H1 (cell line): ENCODE measurements around the gene WNK4.

Experiments
- EZH2 ChIP-seq: fragments of 200-600 bp; sonication (generic); IDR thresholded peaks from 2 replicates; pipeline ENCODE4 v1.7.1; 2012; ENCODE audit warnings: low read depth, mild to moderate bottlenecking, moderate library complexity, low read length, inconsistent platforms; ENCODE audit not compliant: severe bottlenecking
- HDAC2 ChIP-seq, 2 experiments: fragments of 300-600 bp in 1 of 2; sonication (generic) in 1 of 2; IDR thresholded peaks; 2 replicates each; pipeline ENCODE4 v1.6.1; 2011 to 2012; ENCODE audit warnings: low read depth in 2 of 2, low read length in 2 of 2, mild to moderate bottlenecking in 2 of 2, moderate library complexity in 2 of 2, borderline replicate concordance in 1 of 2, inconsistent platforms in 1 of 2
- POLR2A ChIP-seq, 2 experiments: IDR thresholded peaks; 1 replicate in 1 of 2; 2 replicates in 1 of 2; pipeline ENCODE4 v1.6.1; 2011; ENCODE audit warnings: low read depth in 2 of 2, low read length in 2 of 2, mild to moderate bottlenecking in 2 of 2; ENCODE audit errors: control extremely low read depth in 1 of 2
- POU5F1 ChIP-seq: IDR thresholded peaks from 2 replicates; pipeline ENCODE4 v1.6.1; 2011; ENCODE audit warnings: low read depth, mild to moderate bottlenecking, low read length, moderate library complexity
- RAD21 ChIP-seq, 2 experiments: IDR thresholded peaks in 1 of 2; conservative IDR thresholded peaks in 1 of 2; 2 replicates each; pipeline ENCODE4 v1.6.1; 2011; ENCODE audit warnings: low read depth in 2 of 2, low read length in 2 of 2, improper control_type of control experiment in 1 of 2, inconsistent platforms in 1 of 2, mild to moderate bottlenecking in 1 of 2, moderate library complexity in 1 of 2
- TBP ChIP-seq: IDR thresholded peaks from 2 replicates; pipeline ENCODE4 v1.6.1; 2011; ENCODE audit warnings: low read depth, low read length, improper control_type of control experiment
- YY1 ChIP-seq: IDR thresholded peaks from 2 replicates; pipeline ENCODE4 v1.6.1; 2011; ENCODE audit warnings: low read depth, mild to moderate bottlenecking, low read length
- TF ChIP-seq, protein P1 (sequence below), 3 experiments: IDR thresholded peaks; 1 replicate in 2 of 3; 2 replicates in 1 of 3; pipeline versions ENCODE4 v1.5.1 to v1.6.1; 2011; ENCODE audit warnings: low read length in 3 of 3, mild to moderate bottlenecking in 3 of 3, inconsistent platforms in 2 of 3, low read depth in 1 of 3, moderate library complexity in 1 of 3; ENCODE audit not compliant: insufficient read depth in 1 of 3; ENCODE audit errors: control extremely low read depth in 1 of 3
- TF ChIP-seq, protein P2 (sequence below): IDR thresholded peaks from 2 replicates; pipeline ENCODE4 v1.6.1; 2011; ENCODE audit warnings: low read length, improper control_type of control experiment
- TF ChIP-seq, protein P3 (sequence below): IDR thresholded peaks from 2 replicates; pipeline ENCODE4 v1.6.1; 2012; ENCODE audit warnings: inconsistent platforms

DNA sequence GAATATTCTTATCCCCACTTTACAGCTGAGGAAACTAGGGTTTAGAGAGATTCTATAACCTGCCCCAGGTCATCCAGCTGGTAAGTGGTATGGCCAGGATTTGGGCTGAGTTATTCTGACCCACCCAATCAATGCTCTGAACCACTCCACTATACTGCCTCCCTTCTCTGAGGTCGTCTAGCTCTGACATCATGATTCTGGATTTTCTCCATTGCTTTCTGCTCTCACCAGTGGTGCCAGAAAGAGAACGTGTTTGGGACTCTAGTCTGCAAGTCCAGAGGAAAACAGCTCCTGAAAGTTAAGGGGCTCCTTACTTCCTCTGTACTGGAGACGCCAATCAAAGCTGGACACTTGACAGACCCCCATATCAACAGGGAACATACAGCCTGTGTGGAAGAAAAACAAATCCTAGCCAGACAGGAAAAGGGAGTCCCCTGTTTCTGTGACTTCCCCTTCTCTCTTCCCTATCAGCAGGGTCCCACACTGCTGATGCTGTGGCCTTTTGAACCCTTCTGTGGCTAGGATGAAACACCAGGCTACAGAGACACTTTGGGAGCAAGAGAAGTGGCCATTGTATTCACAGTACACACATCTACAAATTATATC lies 29.6 kb upstream of the WNK4 start:
- TF ChIP-seq EZH2 (no peak), RAD21 (IDR thresholded peaks at IDR 0.05 in 1 of 2, conservative IDR thresholded peaks at IDR 0.05 in 1 of 2; ENCODE audit: low read depth in 2 of 2, low read length in 2 of 2) (no peak), HDAC2 (IDR thresholded peaks at IDR 0.05; ENCODE audit: borderline replicate concordance in 1 of 2, low read depth in 2 of 2, low read length in 2 of 2) (no peak), POU5F1 (no peak), YY1 (no peak), POLR2A (IDR thresholded peaks at IDR 0.05; ENCODE audit: control extremely low read depth in 1 of 2, low read depth in 2 of 2, low read length in 2 of 2) (no peak), TBP (no peak)
- TF ChIP-seq, protein P1, sequence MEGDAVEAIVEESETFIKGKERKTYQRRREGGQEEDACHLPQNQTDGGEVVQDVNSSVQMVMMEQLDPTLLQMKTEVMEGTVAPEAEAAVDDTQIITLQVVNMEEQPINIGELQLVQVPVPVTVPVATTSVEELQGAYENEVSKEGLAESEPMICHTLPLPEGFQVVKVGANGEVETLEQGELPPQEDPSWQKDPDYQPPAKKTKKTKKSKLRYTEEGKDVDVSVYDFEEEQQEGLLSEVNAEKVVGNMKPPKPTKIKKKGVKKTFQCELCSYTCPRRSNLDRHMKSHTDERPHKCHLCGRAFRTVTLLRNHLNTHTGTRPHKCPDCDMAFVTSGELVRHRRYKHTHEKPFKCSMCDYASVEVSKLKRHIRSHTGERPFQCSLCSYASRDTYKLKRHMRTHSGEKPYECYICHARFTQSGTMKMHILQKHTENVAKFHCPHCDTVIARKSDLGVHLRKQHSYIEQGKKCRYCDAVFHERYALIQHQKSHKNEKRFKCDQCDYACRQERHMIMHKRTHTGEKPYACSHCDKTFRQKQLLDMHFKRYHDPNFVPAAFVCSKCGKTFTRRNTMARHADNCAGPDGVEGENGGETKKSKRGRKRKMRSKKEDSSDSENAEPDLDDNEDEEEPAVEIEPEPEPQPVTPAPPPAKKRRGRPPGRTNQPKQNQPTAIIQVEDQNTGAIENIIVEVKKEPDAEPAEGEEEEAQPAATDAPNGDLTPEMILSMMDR (IDR thresholded peaks at IDR 0.05; ENCODE audit: control extremely low read depth in 1 of 3, insufficient read depth in 1 of 3, low read depth in 1 of 3, low read length in 3 of 3): no peak
- TF ChIP-seq, protein P2, sequence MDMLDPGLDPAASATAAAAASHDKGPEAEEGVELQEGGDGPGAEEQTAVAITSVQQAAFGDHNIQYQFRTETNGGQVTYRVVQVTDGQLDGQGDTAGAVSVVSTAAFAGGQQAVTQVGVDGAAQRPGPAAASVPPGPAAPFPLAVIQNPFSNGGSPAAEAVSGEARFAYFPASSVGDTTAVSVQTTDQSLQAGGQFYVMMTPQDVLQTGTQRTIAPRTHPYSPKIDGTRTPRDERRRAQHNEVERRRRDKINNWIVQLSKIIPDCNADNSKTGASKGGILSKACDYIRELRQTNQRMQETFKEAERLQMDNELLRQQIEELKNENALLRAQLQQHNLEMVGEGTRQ: no peak
- TF ChIP-seq, protein P3, sequence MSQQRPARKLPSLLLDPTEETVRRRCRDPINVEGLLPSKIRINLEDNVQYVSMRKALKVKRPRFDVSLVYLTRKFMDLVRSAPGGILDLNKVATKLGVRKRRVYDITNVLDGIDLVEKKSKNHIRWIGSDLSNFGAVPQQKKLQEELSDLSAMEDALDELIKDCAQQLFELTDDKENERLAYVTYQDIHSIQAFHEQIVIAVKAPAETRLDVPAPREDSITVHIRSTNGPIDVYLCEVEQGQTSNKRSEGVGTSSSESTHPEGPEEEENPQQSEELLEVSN: no peak
